Caco-2 (cell line): Measurements from ENCODE around the gene CGNL1. TPM values are rescaled to one million over a fixed set of nuclear protein-coding genes. Genes with fewer than 3 reads are reported as not detected.

Experiments used
- BruUV-seq: library from RNA; stranded (reverse); fragments of 400-500 nt; replicated peaks from 2 replicates; lab custom pipeline; 2021; lab: Mats Ljungman, UMichigan
- CTCF ChIA-PET: fragments of 300-600 bp; sonication (Branson Sonifier 250); formaldehyde crosslinking; loops from one replicate; lab custom pipeline; 2022; ENCODE audit warnings: antibody characterized with exemption; lab: Charles Lee
- POLR2A ChIA-PET: fragments of 300-600 bp; sonication (Branson Sonifier 250); formaldehyde crosslinking; loops from one replicate; lab custom pipeline; 2022; ENCODE audit warnings: antibody characterized with exemption; lab: Charles Lee
- DNase-seq, 2 experiments: peaks; one replicate each; pipeline versions ENCODE4 v3.0.0 to v3.0.0-alpha.2; 2020 to 2022
- H3K27me3 ChIP-seq: replicated peaks from 2 replicates; pipeline ENCODE4 v1.6.0; 2011; ENCODE audit warnings: low read length; ENCODE audit not compliant: control insufficient read depth, insufficient read depth
- H3K36me3 ChIP-seq: 2 replicates; pipeline ENCODE4 v1.5.1; 2011; ENCODE audit warnings: low read length; ENCODE audit not compliant: control insufficient read depth, insufficient read depth
- H3K4me1 ChIP-seq: fragments of 250-450 bp; sonication (Bioruptor Pico); 2 replicates; pipeline ENCODE4 v1.5.1; 2020; ENCODE audit warnings: mild to moderate bottlenecking
- H3K4me3 ChIP-seq: 2 replicates; pipeline ENCODE4 v1.5.1; 2011; ENCODE audit warnings: low read depth, mild to moderate bottlenecking, control low read depth, low read length
- H3K9me3 ChIP-seq: fragments of 250-450 bp; sonication (Bioruptor Pico); 2 replicates; pipeline ENCODE4 v1.5.1; 2020; ENCODE audit warnings: mild to moderate bottlenecking, moderate library complexity
- H3K27ac Mint-ChIP-seq: one replicate; pipeline ENCODE4 v1.8.0; 2022; ENCODE audit warnings: mixed read lengths; ENCODE audit not compliant: unreplicated experiment
- H3K27me3 Mint-ChIP-seq: one replicate; pipeline ENCODE4 v1.8.0; 2022; ENCODE audit warnings: mixed read lengths; ENCODE audit not compliant: insufficient read depth, unreplicated experiment
- H3K36me3 Mint-ChIP-seq: one replicate; pipeline ENCODE4 v1.8.0; 2022; ENCODE audit warnings: mild to moderate bottlenecking, mixed read lengths; ENCODE audit not compliant: insufficient read depth, unreplicated experiment
- H3K4me1 Mint-ChIP-seq: one replicate; pipeline ENCODE4 v1.8.0; 2022; ENCODE audit warnings: low read depth, mixed read lengths; ENCODE audit not compliant: unreplicated experiment
- H3K4me3 Mint-ChIP-seq: one replicate; pipeline ENCODE4 v1.8.0; 2022; ENCODE audit warnings: mild to moderate bottlenecking, moderate library complexity, mixed read lengths; ENCODE audit not compliant: unreplicated experiment
- H3K9me3 Mint-ChIP-seq: one replicate; pipeline ENCODE4 v1.8.0; 2022; ENCODE audit warnings: mixed read lengths; ENCODE audit not compliant: unreplicated experiment
- intact Hi-C: fragments of 100-400 bp; cut with micrococcal nuclease; formaldehyde crosslinking; loops from one replicate; pipeline ENCODE4 v1.10.0; 2022; ENCODE audit not compliant: unreplicated experiment
- total RNA-seq: library from RNA; stranded (reverse); gene quantifications from 2 replicates; pipeline ENCODE4 v1.2.3, GENCODE V29; 2022
- TF ChIP-seq, protein P1 (sequence below), 2 experiments: fragments of 200-600 bp in 1 of 2; IDR thresholded peaks; 1 replicate in 1 of 2; 2 replicates in 1 of 2; pipeline versions ENCODE4 v1.5.1 to v1.8.0; 2011 to 2022; ENCODE audit warnings: antibody characterized with exemption in 1 of 2, control low read depth in 1 of 2, inconsistent platforms in 1 of 2, low read depth in 1 of 2, low read length in 1 of 2, mild to moderate bottlenecking in 1 of 2, moderate library complexity in 1 of 2; ENCODE audit not compliant: insufficient read depth in 1 of 2, severe bottlenecking in 1 of 2, unreplicated experiment in 1 of 2

CGNL1 gene
- total RNA-seq, 1 experiment from 2014 or later: 8.3 TPM

- no peaks in the 10 kb centered on the region for H3K9me3 ChIP-seq
- DNase-seq: no peak
- ChIA-PET POLR2A (no interaction called here), CTCF (interaction anchor here (1.1 kb wide), 1 partner anchor 109 kb away, joined by 3 read pairs; no protein-coding TSS in a partner anchor)
- Mint-ChIP-seq H3K4me3 (no peak overlapping the region), H3K27me3 (no peaks in the 10 kb centered on the region), H3K9me3 (peaks cover 1% of the 10 kb centered on the region), H3K4me1 (peaks cover 49% of the 10 kb centered on the region), H3K36me3 (no peaks in the 10 kb centered on the region), H3K27ac (no peak overlapping the region)
- no peaks in the 10 kb centered on the region for H3K36me3 ChIP-seq
- H3K4me3 ChIP-seq: no peak overlapping the region
- TF ChIP-seq, protein P1, sequence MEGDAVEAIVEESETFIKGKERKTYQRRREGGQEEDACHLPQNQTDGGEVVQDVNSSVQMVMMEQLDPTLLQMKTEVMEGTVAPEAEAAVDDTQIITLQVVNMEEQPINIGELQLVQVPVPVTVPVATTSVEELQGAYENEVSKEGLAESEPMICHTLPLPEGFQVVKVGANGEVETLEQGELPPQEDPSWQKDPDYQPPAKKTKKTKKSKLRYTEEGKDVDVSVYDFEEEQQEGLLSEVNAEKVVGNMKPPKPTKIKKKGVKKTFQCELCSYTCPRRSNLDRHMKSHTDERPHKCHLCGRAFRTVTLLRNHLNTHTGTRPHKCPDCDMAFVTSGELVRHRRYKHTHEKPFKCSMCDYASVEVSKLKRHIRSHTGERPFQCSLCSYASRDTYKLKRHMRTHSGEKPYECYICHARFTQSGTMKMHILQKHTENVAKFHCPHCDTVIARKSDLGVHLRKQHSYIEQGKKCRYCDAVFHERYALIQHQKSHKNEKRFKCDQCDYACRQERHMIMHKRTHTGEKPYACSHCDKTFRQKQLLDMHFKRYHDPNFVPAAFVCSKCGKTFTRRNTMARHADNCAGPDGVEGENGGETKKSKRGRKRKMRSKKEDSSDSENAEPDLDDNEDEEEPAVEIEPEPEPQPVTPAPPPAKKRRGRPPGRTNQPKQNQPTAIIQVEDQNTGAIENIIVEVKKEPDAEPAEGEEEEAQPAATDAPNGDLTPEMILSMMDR (IDR thresholded peaks at IDR 0.05; ENCODE audit: insufficient read depth in 1 of 2, low read depth in 1 of 2, low read length in 1 of 2, severe bottlenecking in 1 of 2, unreplicated experiment in 1 of 2): no peak
- H3K27me3 ChIP-seq: no peaks in the 10 kb centered on the region
- intact Hi-C loops: no loop called here
- no TSS peak for BruUV-seq
- H3K4me1 ChIP-seq: peaks cover 39% of the 10 kb centered on the region
Observed at GRCh38 chr15:57418635-57419034, 42.3 kb downstream of the CGNL1 start.

DNA sequence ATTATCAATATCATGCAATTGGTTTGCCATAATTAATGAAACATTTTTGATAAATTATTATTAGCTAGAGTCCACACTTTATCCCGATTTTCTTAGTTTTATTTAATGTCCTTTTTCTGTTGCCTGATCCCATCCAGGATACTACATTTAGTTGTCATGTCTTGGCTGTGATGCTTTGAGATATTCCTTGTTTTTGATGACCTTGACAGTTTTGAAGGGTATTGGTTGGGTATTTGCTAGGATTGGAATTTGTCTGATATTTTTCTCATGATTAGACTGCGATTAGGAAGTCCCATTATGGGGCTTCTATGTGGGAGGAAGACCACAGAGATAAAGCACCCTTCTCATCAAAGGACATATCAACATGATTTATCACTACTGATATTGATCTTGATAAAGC lies 43.0 kb downstream of the CGNL1 start:
- no peaks in the 10 kb centered on the region for H3K27me3 Mint-ChIP-seq
- no peak overlapping the region for H3K4me3 ChIP-seq
- intact Hi-C loops: no loop called here
- no peak for DNase-seq
- no TSS peak for BruUV-seq
- CTCF ChIA-PET: interaction anchor here (1.1 kb wide), 1 partner anchor 108 kb away, joined by 3 read pairs; no protein-coding TSS in a partner anchor
- H3K27ac Mint-ChIP-seq: no peak overlapping the region
- H3K9me3 Mint-ChIP-seq: peaks cover 8% of the 10 kb centered on the region
- H3K4me1 ChIP-seq: peaks cover 32% of the 10 kb centered on the region
- H3K27me3 ChIP-seq: no peaks in the 10 kb centered on the region
- no peaks in the 10 kb centered on the region for H3K36me3 Mint-ChIP-seq
- POLR2A ChIA-PET: no interaction called here
- H3K9me3 ChIP-seq: no peaks in the 10 kb centered on the region
- peaks cover 49% of the 10 kb centered on the region for H3K4me1 Mint-ChIP-seq
- TF ChIP-seq, protein P1 (IDR thresholded peaks at IDR 0.05; ENCODE audit: insufficient read depth in 1 of 2, low read depth in 1 of 2, low read length in 1 of 2, severe bottlenecking in 1 of 2, unreplicated experiment in 1 of 2): no peak
- no peak overlapping the region for H3K4me3 Mint-ChIP-seq
- no peaks in the 10 kb centered on the region for H3K36me3 ChIP-seq

DNA sequence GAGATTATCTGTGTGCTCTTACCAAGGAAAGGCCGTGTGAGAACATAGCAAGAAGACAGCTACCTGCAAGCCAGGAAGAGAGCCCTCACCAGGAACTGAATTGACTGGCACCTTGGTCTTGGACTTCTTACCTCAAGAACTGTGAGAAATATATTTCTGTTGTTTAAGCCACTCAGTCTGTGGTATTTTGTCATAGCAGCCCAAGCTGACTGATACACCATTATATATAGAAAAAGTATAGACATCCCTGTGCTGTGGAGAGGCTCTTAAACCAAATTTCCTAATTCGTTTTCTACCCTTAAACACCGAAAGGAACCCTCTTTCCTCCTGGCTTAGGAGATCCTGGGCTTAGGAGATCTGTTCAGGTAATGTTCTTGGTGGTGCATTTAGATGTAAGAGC lies 44.8 kb downstream of the CGNL1 start:
- H3K9me3 ChIP-seq: no peaks in the 10 kb centered on the region
- peaks cover 27% of the 10 kb centered on the region for H3K4me1 ChIP-seq
- no peaks in the 10 kb centered on the region for H3K27me3 ChIP-seq
- TF ChIP-seq, protein P1 (IDR thresholded peaks at IDR 0.05; ENCODE audit: insufficient read depth in 1 of 2, low read depth in 1 of 2, low read length in 1 of 2, severe bottlenecking in 1 of 2, unreplicated experiment in 1 of 2): no peak
- DNase-seq: no peak
- no peaks in the 10 kb centered on the region for H3K36me3 ChIP-seq
- Mint-ChIP-seq H3K36me3 (no peaks in the 10 kb centered on the region), H3K9me3 (peaks cover 10% of the 10 kb centered on the region), H3K27me3 (no peaks in the 10 kb centered on the region), H3K27ac (no peak overlapping the region), H3K4me1 (peaks cover 43% of the 10 kb centered on the region), H3K4me3 (no peak overlapping the region)
- no peak overlapping the region for H3K4me3 ChIP-seq
- intact Hi-C loops: no loop called here
- CTCF ChIA-PET: no interaction called here
- BruUV-seq: no TSS peak
- POLR2A ChIA-PET: no interaction called here
